ENCODE results near the gene CARNS1.

Gene CARNS1

GRCh38 chr11:67366961-67367760 lies 48.3 kb upstream of the CARNS1 start:
- Histone ChIP-seq H2AFZ (ENCODE audit: low read length) (no peak overlapping the region), H4K8ac (ENCODE audit: low read depth, low read length) (no peak overlapping the region), H3K14ac (ENCODE audit: low read length) (no peak overlapping the region), H3K18ac (ENCODE audit: low read length) (no peak overlapping the region), H2BK15ac (ENCODE audit: low read length) (no peak overlapping the region), H3K4me1 (ENCODE audit: control insufficient read depth in 2 of 2, insufficient read depth in 1 of 2, low read depth in 1 of 2, low read length in 2 of 2) (peaks cover 19 to 20% of the 10 kb centered on the region in 2 donors), H4K91ac (ENCODE audit: low read depth, low read length, poor library complexity) (no peak overlapping the region), H3K27me3 (ENCODE audit: control insufficient read depth in 3 of 3, insufficient read depth in 3 of 3, low read depth in 1 of 3, low read length in 3 of 3) (peaks cover 0 to 6% (median 0%) of the 10 kb centered on the region in 3 experiments), H3K4ac (ENCODE audit: low read length) (no peak overlapping the region), H2BK5ac (ENCODE audit: low read length) (no peak overlapping the region), H3K9ac (ENCODE audit: low read depth, low read length, poor library complexity) (no peak overlapping the region), H3K36me3 (replicated peaks in 1 of 2; ENCODE audit: control insufficient read depth in 2 of 2, insufficient read depth in 2 of 2, low read length in 2 of 2) (peaks cover 2 to 17% of the 10 kb centered on the region in 2 donors), H2BK120ac (ENCODE audit: low read depth, low read length) (no peak overlapping the region), H3K4me2 (ENCODE audit: insufficient read depth, low read length, poor library complexity, severe bottlenecking) (no peak overlapping the region), H3K4me3 (ENCODE audit: low read length in 2 of 2) (no peak overlapping the region), H2AK5ac (ENCODE audit: low read depth, low read length) (no peak overlapping the region), H3K9me3 (replicated peaks in 1 of 2; ENCODE audit: control insufficient read depth in 2 of 2, insufficient read depth in 1 of 2, low read depth in 1 of 2, low read length in 2 of 2) (no peaks in the 10 kb centered on the region), H3K79me1 (ENCODE audit: low read depth, low read length) (peaks cover 8% of the 10 kb centered on the region), H2BK12ac (ENCODE audit: low read length) (no peak overlapping the region), H3K23ac (ENCODE audit: low read depth, low read length, poor library complexity) (peak overlapping the region; percentile 36), H3K27ac (replicated peaks; ENCODE audit: low read length) (no peak overlapping the region)
- no peak for DNase-seq (ENCODE audit: low spot score)
- WGBS, 2 donors (ENCODE audit: extremely low coverage in 2 of 2, insufficient read length in 2 of 2, insufficient replicate concordance in 1 of 2): no CpG with 5 or more reads among the region's 25 CpGs

- Histone ChIP-seq H2BK120ac (ENCODE audit: low read depth, low read length) (no peak overlapping the region), H4K91ac (ENCODE audit: low read depth, low read length, poor library complexity) (no peak overlapping the region), H3K23ac (ENCODE audit: low read depth, low read length, poor library complexity) (no peak overlapping the region), H3K4me1 (ENCODE audit: control insufficient read depth in 2 of 2, insufficient read depth in 1 of 2, low read depth in 1 of 2, low read length in 2 of 2) (peaks cover 20% of the 10 kb centered on the region in 2 donors), H3K4me3 (ENCODE audit: low read length in 2 of 2) (peak overlapping the region in 1 of 2 donors; percentile 28), H2AK5ac (ENCODE audit: low read depth, low read length) (no peak overlapping the region), H3K36me3 (replicated peaks in 1 of 2; ENCODE audit: control insufficient read depth in 2 of 2, insufficient read depth in 2 of 2, low read length in 2 of 2) (peaks cover 2 to 17% of the 10 kb centered on the region in 2 donors), H4K8ac (ENCODE audit: low read depth, low read length) (no peak overlapping the region), H3K4me2 (ENCODE audit: insufficient read depth, low read length, poor library complexity, severe bottlenecking) (no peak overlapping the region), H2BK12ac (ENCODE audit: low read length) (no peak overlapping the region), H2BK5ac (ENCODE audit: low read length) (no peak overlapping the region), H3K9me3 (replicated peaks in 1 of 2; ENCODE audit: control insufficient read depth in 2 of 2, insufficient read depth in 1 of 2, low read depth in 1 of 2, low read length in 2 of 2) (no peaks in the 10 kb centered on the region), H2AFZ (ENCODE audit: low read length) (no peak overlapping the region), H3K4ac (ENCODE audit: low read length) (no peak overlapping the region), H3K79me1 (ENCODE audit: low read depth, low read length) (peaks cover 8% of the 10 kb centered on the region), H3K27ac (replicated peaks; ENCODE audit: low read length) (no peak overlapping the region), H3K9ac (ENCODE audit: low read depth, low read length, poor library complexity) (no peak overlapping the region), H3K27me3 (ENCODE audit: control insufficient read depth in 3 of 3, insufficient read depth in 3 of 3, low read depth in 1 of 3, low read length in 3 of 3) (peaks cover 0 to 6% (median 0%) of the 10 kb centered on the region in 3 experiments), H2BK15ac (ENCODE audit: low read length) (no peak overlapping the region), H3K14ac (ENCODE audit: low read length) (no peak overlapping the region), H3K18ac (ENCODE audit: low read length) (no peak overlapping the region)
- WGBS, 2 donors (ENCODE audit: extremely low coverage in 2 of 2, insufficient read length in 2 of 2, insufficient replicate concordance in 1 of 2): no CpG with 5 or more reads among the region's 7 CpGs
- DNase-seq (ENCODE audit: low spot score): no peak
Measured at GRCh38 chr11:67367761-67368227, 47.7 kb upstream of the CARNS1 start.

- H2BK120ac ChIP-seq (ENCODE audit: low read depth, low read length): no peak overlapping the region
- WGBS, 2 donors (ENCODE audit: extremely low coverage in 2 of 2, insufficient read length in 2 of 2, insufficient replicate concordance in 1 of 2): no CpG with 5 or more reads among the region's 3 CpGs
- DNase-seq (ENCODE audit: low spot score): no peak
Measured at GRCh38 chr11:67368621-67369020, 46.9 kb upstream of the CARNS1 start.

GRCh38 chr11:67369275-67369674 lies 46.2 kb upstream of the CARNS1 start:
- no CpG with 5 or more reads among the region's 8 CpGs for WGBS, 2 donors (ENCODE audit: extremely low coverage in 2 of 2, insufficient read length in 2 of 2, insufficient replicate concordance in 1 of 2)
- H3K4me1 ChIP-seq (ENCODE audit: control insufficient read depth in 2 of 2, insufficient read depth in 1 of 2, low read depth in 1 of 2, low read length in 2 of 2): peaks cover 21 to 26% of the 10 kb centered on the region in 2 donors
- H3K4me3 ChIP-seq (ENCODE audit: low read length in 2 of 2): peak overlapping the region in 1 of 2 donors; percentile 53
- DNase-seq (ENCODE audit: low spot score): no peak
- H2BK5ac ChIP-seq (ENCODE audit: low read length): no peak overlapping the region
- no peak overlapping the region for H4K91ac ChIP-seq (ENCODE audit: low read depth, low read length, poor library complexity)
- H3K14ac ChIP-seq (ENCODE audit: low read length): no peak overlapping the region
- H3K9ac ChIP-seq (ENCODE audit: low read depth, low read length, poor library complexity): no peak overlapping the region
- peak overlapping the region; percentile 12 for H2AK5ac ChIP-seq (ENCODE audit: low read depth, low read length)
- H3K23ac ChIP-seq (ENCODE audit: low read depth, low read length, poor library complexity): no peak overlapping the region
- H3K4me2 ChIP-seq (ENCODE audit: insufficient read depth, low read length, poor library complexity, severe bottlenecking): no peak overlapping the region
- peaks cover 0 to 6% (median 0%) of the 10 kb centered on the region in 3 experiments for H3K27me3 ChIP-seq (ENCODE audit: control insufficient read depth in 3 of 3, insufficient read depth in 3 of 3, low read depth in 1 of 3, low read length in 3 of 3)
- no peak overlapping the region for H3K18ac ChIP-seq (ENCODE audit: low read length)
- peaks cover 10% of the 10 kb centered on the region for H3K79me1 ChIP-seq (ENCODE audit: low read depth, low read length)
- H3K4ac ChIP-seq (ENCODE audit: low read length): no peak overlapping the region
- H3K27ac ChIP-seq (replicated peaks; ENCODE audit: low read length): no peak overlapping the region
- H3K9me3 ChIP-seq (replicated peaks in 1 of 2; ENCODE audit: control insufficient read depth in 2 of 2, insufficient read depth in 1 of 2, low read depth in 1 of 2, low read length in 2 of 2): no peaks in the 10 kb centered on the region
- no peak overlapping the region for H2BK12ac ChIP-seq (ENCODE audit: low read length)
- no peak overlapping the region for H4K8ac ChIP-seq (ENCODE audit: low read depth, low read length)
- no peak overlapping the region for H2BK120ac ChIP-seq (ENCODE audit: low read depth, low read length)
- H3K36me3 ChIP-seq (replicated peaks in 1 of 2; ENCODE audit: control insufficient read depth in 2 of 2, insufficient read depth in 2 of 2, low read length in 2 of 2): peaks cover 2 to 15% of the 10 kb centered on the region in 2 donors
- H2AFZ ChIP-seq (ENCODE audit: low read length): no peak overlapping the region
- H2BK15ac ChIP-seq (ENCODE audit: low read length): no peak overlapping the region

More at GRCh38 chr11:67368621-67369020, 46.9 kb upstream of the CARNS1 start:
- no peak overlapping the region for H3K14ac ChIP-seq (ENCODE audit: low read length)
- H2AFZ ChIP-seq (ENCODE audit: low read length): no peak overlapping the region
- H3K23ac ChIP-seq (ENCODE audit: low read depth, low read length, poor library complexity): no peak overlapping the region
- no peak overlapping the region for H3K4me3 ChIP-seq (ENCODE audit: low read length in 2 of 2)
- H3K36me3 ChIP-seq (replicated peaks in 1 of 2; ENCODE audit: control insufficient read depth in 2 of 2, insufficient read depth in 2 of 2, low read length in 2 of 2): peaks cover 2 to 17% of the 10 kb centered on the region in 2 donors
- H3K18ac ChIP-seq (ENCODE audit: low read length): no peak overlapping the region
- no peaks in the 10 kb centered on the region for H3K9me3 ChIP-seq (replicated peaks in 1 of 2; ENCODE audit: control insufficient read depth in 2 of 2, insufficient read depth in 1 of 2, low read depth in 1 of 2, low read length in 2 of 2)
- no peak overlapping the region for H2BK15ac ChIP-seq (ENCODE audit: low read length)
- peaks cover 0 to 6% (median 0%) of the 10 kb centered on the region in 3 experiments for H3K27me3 ChIP-seq (ENCODE audit: control insufficient read depth in 3 of 3, insufficient read depth in 3 of 3, low read depth in 1 of 3, low read length in 3 of 3)
- no peak overlapping the region for H2BK5ac ChIP-seq (ENCODE audit: low read length)
- H3K9ac ChIP-seq (ENCODE audit: low read depth, low read length, poor library complexity): no peak overlapping the region
- no peak overlapping the region for H4K91ac ChIP-seq (ENCODE audit: low read depth, low read length, poor library complexity)
- no peak overlapping the region for H3K4ac ChIP-seq (ENCODE audit: low read length)
- H3K79me1 ChIP-seq (ENCODE audit: low read depth, low read length): peaks cover 10% of the 10 kb centered on the region
- H2AK5ac ChIP-seq (ENCODE audit: low read depth, low read length): no peak overlapping the region
- peaks cover 20% of the 10 kb centered on the region in 2 donors for H3K4me1 ChIP-seq (ENCODE audit: control insufficient read depth in 2 of 2, insufficient read depth in 1 of 2, low read depth in 1 of 2, low read length in 2 of 2)
- no peak overlapping the region for H3K27ac ChIP-seq (replicated peaks; ENCODE audit: low read length)
- no peak overlapping the region for H3K4me2 ChIP-seq (ENCODE audit: insufficient read depth, low read length, poor library complexity, severe bottlenecking)
- no peak overlapping the region for H4K8ac ChIP-seq (ENCODE audit: low read depth, low read length)
- no peak overlapping the region for H2BK12ac ChIP-seq (ENCODE audit: low read length)

Measured in neuronal stem cell (in vitro differentiated cells).